Adipocyte (in vitro differentiated cells): ENCODE data around the gene CLEC4G.
"Not testable (repeated sequence)": the region's sequence is repeated elsewhere in the genome, so short reads cannot be mapped to it uniquely, and the experiment has no call there.

ENCODE experiments used
- DNase-seq: peaks from one replicate; pipeline ENCODE4 v3.0.0-alpha.2; 2015; ENCODE audit warnings: low read depth
- H3K27me3 ChIP-seq: replicated peaks from 2 replicates; pipeline ENCODE4 v1.7.0; 2013; ENCODE audit warnings: mild to moderate bottlenecking, low read length, moderate library complexity; ENCODE audit not compliant: control insufficient read depth, insufficient read depth
- H3K36me3 ChIP-seq: 2 replicates; pipeline ENCODE4 v1.7.0; 2013; ENCODE audit warnings: low read length, mild to moderate bottlenecking, moderate library complexity; ENCODE audit not compliant: control insufficient read depth, insufficient read depth, severe bottlenecking
- H3K4me1 ChIP-seq: 2 replicates; pipeline ENCODE4 v1.7.0; 2013; ENCODE audit warnings: mild to moderate bottlenecking, low read length, moderate library complexity; ENCODE audit not compliant: control insufficient read depth, insufficient read depth
- H3K4me3 ChIP-seq: 2 replicates; pipeline ENCODE4 v1.7.0; 2013; ENCODE audit warnings: mild to moderate bottlenecking, low read length, moderate library complexity
- H3K9ac ChIP-seq: 2 replicates; pipeline ENCODE4 v1.7.0; 2013; ENCODE audit warnings: mild to moderate bottlenecking, low read length, moderate library complexity
- H3K9me3 ChIP-seq: 2 replicates; pipeline ENCODE4 v1.7.0; 2013; ENCODE audit warnings: mild to moderate bottlenecking, low read length, moderate library complexity; ENCODE audit not compliant: control insufficient read depth

CLEC4G gene

GRCh38 chr19:7746306-7746705, 14.4 kb upstream of the CLEC4G start:
- not testable (repeated sequence) for H3K4me1 ChIP-seq, H3K4me3 ChIP-seq, H3K9ac ChIP-seq, DNase-seq, H3K36me3 ChIP-seq, H3K9me3 ChIP-seq
- H3K27me3 ChIP-seq = peaks cover 44% of the 10 kb centered on the region

- Histone ChIP-seq H3K9ac (no peak overlapping the region), H3K36me3 (no peaks in the 10 kb centered on the region), H3K4me1 (no peaks in the 10 kb centered on the region), H3K27me3 (peaks cover 46% of the 10 kb centered on the region), H3K4me3 (no peak overlapping the region), H3K9me3 (no peaks in the 10 kb centered on the region)
- no peak for DNase-seq
Observed at GRCh38 chr19:7744871-7745650, 13.2 kb upstream of the CLEC4G start.

DNA sequence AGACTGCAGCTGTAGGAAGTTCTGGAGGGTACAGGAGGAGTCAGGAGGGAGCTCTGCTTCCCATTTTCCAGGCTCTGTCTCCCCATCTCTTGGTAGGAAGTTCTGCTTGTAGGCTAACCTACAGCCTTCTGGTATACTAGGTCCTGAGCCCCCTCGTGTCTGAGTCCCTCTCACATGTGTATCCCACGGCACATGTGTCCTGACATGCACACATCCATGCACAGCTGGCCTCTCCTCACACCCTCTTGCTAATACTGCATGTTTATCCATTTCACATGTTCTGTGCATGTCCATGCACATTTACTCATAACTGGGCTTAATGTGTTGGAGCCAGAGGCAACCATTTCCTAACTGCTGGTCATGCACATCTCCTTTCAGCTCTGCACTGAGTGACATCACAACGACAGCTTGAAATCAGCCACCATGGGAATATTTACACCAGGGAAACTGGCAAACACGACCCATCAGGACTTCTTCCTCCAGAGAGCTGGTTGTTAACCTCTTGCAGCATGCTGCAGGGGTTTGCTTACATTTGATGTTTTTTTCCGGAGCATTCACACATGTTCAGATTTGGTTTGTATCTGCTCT, 12.4 kb upstream of the CLEC4G start:
- no peak for DNase-seq
- no peak overlapping the region for H3K9ac ChIP-seq
- H3K9me3 ChIP-seq = no peaks in the 10 kb centered on the region
- H3K4me3 ChIP-seq = no peak overlapping the region
- no peaks in the 10 kb centered on the region for H3K4me1 ChIP-seq
- no peaks in the 10 kb centered on the region for H3K36me3 ChIP-seq
- H3K27me3 ChIP-seq = peaks cover 54% of the 10 kb centered on the region

- Histone ChIP-seq H3K9me3 (no peaks in the 10 kb centered on the region), H3K9ac (no peak overlapping the region), H3K36me3 (no peaks in the 10 kb centered on the region), H3K4me1 (no peaks in the 10 kb centered on the region), H3K27me3 (peaks cover 55% of the 10 kb centered on the region), H3K4me3 (no peak overlapping the region)
- DNase-seq = no peak
Observed at GRCh38 chr19:7743425-7743841, 11.5 kb upstream of the CLEC4G start.

DNA sequence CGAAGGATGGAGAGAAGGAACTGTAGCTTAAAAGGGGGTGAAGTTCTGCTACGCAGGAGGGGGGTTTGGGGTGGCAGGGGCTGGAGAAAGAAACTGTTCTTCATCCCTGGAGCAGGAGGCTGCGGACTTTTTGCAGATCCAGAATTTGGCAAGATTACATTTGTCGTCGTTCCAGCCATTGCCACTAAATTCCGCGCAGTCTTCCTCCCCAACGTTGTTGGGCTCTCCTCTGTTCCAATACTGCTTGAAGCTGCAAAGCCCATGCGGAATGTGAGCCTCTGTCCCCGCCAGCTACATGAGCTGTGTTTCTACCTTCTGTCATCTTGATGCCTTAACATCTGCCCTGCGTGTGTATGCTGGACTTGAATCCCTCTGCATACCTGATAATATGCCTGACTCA, 11.1 kb upstream of the CLEC4G start:
- Histone ChIP-seq H3K9me3 (no peaks in the 10 kb centered on the region), H3K36me3 (no peaks in the 10 kb centered on the region), H3K9ac (no peak overlapping the region), H3K4me1 (no peaks in the 10 kb centered on the region), H3K4me3 (no peak overlapping the region), H3K27me3 (peaks cover 51% of the 10 kb centered on the region)
- no peak for DNase-seq

- Histone ChIP-seq H3K9me3 (no peaks in the 10 kb centered on the region), H3K4me1 (no peaks in the 10 kb centered on the region), H3K9ac (no peak overlapping the region), H3K4me3 (no peak overlapping the region), H3K36me3 (no peaks in the 10 kb centered on the region), H3K27me3 (peaks cover 47% of the 10 kb centered on the region)
- DNase-seq = no peak
Observed at GRCh38 chr19:7742575-7742974, 10.7 kb upstream of the CLEC4G start.

DNA sequence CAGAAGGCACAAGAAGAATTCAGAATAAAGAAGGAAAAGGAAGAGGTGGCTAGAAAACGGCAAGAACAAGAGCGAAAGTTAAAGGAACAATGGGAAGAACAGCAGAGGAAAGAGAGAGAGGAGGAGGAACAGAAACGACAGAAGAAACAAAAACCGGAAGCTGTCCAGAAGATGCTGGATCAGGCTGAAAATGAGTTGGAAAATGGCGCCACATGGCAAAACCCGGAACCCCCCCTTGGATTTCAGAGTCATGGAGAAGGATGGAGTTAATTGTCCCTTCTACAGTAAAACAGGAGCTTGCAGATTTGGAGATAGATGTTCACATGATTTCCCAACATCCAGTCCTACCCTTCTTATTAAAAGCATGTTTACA, 8.8 kb upstream of the CLEC4G start:
- no peak overlapping the region for H3K9ac ChIP-seq
- H3K36me3 ChIP-seq = no peaks in the 10 kb centered on the region
- no peaks in the 10 kb centered on the region for H3K4me1 ChIP-seq
- H3K27me3 ChIP-seq = peaks cover 53% of the 10 kb centered on the region
- H3K9me3 ChIP-seq = no peaks in the 10 kb centered on the region
- no peak for DNase-seq
- no peak overlapping the region for H3K4me3 ChIP-seq

GRCh38 chr19:7739801-7740681, 8.1 kb upstream of the CLEC4G start:
- Histone ChIP-seq H3K4me3 (no peak overlapping the region), H3K4me1 (no peaks in the 10 kb centered on the region), H3K9ac (no peak overlapping the region), H3K36me3 (no peaks in the 10 kb centered on the region), H3K27me3 (peaks cover 57% of the 10 kb centered on the region), H3K9me3 (no peaks in the 10 kb centered on the region)
- DNase-seq = no peak

DNA sequence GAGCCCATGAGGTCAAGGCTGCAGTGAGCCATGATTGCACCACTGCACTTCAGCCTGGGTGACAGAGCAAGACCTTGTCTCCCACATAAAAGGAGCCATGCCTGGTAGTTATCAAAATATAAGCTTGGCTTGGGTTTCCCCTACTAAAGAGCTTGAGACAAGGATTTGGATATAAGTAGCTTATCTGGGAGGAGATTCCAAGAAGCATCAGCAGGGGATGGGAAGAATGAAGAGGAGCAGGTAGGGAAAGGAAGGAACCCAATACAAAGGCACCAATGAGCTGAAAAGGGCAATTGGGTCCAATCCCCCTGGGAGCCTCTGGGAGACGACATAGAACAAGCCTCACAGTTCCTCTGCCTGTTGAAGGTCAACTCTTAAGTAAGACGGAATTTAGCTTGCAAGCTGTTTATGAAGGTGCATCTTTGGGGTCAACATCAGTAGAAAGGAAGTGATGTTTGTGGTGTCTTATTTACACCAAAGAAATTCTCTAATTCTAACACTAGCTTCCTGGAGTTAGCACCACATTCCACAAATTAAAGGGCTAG, 7.4 kb upstream of the CLEC4G start:
- Histone ChIP-seq H3K36me3 (no peaks in the 10 kb centered on the region), H3K9me3 (no peaks in the 10 kb centered on the region), H3K4me3 (no peak overlapping the region), H3K9ac (no peak overlapping the region), H3K27me3 (peaks cover 56% of the 10 kb centered on the region), H3K4me1 (no peaks in the 10 kb centered on the region)
- DNase-seq = no peak

DNA sequence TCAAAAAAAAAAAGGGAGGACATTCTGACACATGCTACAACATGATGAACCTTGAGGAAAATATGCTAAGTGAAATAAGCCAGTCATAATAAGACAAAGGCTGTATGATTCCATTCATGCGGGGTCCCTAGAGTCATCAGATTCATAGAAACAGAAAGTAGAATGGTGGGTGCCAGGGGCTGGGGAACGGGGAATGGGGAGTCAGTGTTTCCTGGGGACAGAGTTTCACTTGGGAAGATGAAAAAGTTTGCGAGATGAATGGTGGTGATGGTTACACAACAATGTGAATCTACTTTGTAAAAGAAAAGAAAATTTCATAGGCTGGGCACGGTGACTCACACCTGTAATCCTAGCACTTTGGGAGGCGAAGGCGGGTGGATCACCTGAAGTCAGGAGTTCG, 6.1 kb upstream of the CLEC4G start:
- peaks cover 50% of the 10 kb centered on the region for H3K27me3 ChIP-seq
- no peak overlapping the region for H3K9ac ChIP-seq
- H3K4me1 ChIP-seq = no peaks in the 10 kb centered on the region
- no peak overlapping the region for H3K4me3 ChIP-seq
- DNase-seq = no peak
- no peaks in the 10 kb centered on the region for H3K9me3 ChIP-seq
- H3K36me3 ChIP-seq = no peaks in the 10 kb centered on the region

DNA sequence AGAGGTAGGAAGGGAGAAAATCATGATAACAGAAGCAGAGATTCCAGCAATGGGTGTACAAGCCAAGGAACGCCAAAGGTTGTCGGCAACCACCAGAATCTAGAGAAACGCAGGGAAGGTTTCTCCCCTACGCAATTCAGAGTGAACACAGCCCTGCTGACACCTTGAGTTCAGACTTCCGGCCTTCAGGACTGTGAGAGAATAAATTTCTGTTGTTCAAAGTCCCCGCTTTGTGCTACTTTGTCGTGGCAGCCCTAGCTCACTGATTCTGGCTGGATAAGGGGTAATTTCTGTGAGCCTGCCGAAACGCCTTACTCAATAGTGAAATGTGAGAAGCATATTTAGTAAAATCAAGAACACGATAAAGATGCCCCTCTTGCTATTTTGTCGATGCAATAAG, 5.3 kb upstream of the CLEC4G start:
- no peak overlapping the region for H3K9ac ChIP-seq
- no peaks in the 10 kb centered on the region for H3K9me3 ChIP-seq
- peaks cover 49% of the 10 kb centered on the region for H3K27me3 ChIP-seq
- no peak overlapping the region for H3K4me3 ChIP-seq
- no peaks in the 10 kb centered on the region for H3K4me1 ChIP-seq
- H3K36me3 ChIP-seq = no peaks in the 10 kb centered on the region
- no peak for DNase-seq
